ENCODE measurements around the gene BABAM2.

BABAM2 gene

GRCh38 chr2:28163627-28164279, 273.2 kb downstream of the BABAM2 start:
- no peak for DNase-seq (ENCODE audit: low read depth)

GRCh38 chr2:28164280-28164801, 273.8 kb downstream of the BABAM2 start:
- no peak for DNase-seq (ENCODE audit: low read depth)

GRCh38 chr2:28165087-28165635, 274.6 kb downstream of the BABAM2 start:
- DNase-seq (ENCODE audit: low read depth) = no peak

GRCh38 chr2:28166956-28167355, 276.4 kb downstream of the BABAM2 start:
- DNase-seq (ENCODE audit: low read depth) = no peak

- DNase-seq (ENCODE audit: low read depth) = no peak
Observed at GRCh38 chr2:28168376-28168775, 277.8 kb downstream of the BABAM2 start.

- DNase-seq (ENCODE audit: low read depth) = no peak
Observed at GRCh38 chr2:28169492-28169891, 279.0 kb downstream of the BABAM2 start.

GRCh38 chr2:28172114-28172898, 281.8 kb downstream of the BABAM2 start:
- DNase-seq (ENCODE audit: low read depth) = peak; percentile 61

- no peak for DNase-seq (ENCODE audit: low read depth)
Observed at GRCh38 chr2:28173377-28173776, 282.8 kb downstream of the BABAM2 start.

GRCh38 chr2:28174211-28174610, 283.7 kb downstream of the BABAM2 start:
- DNase-seq (ENCODE audit: low read depth) = no peak

GRCh38 chr2:28175028-28175427, 284.5 kb downstream of the BABAM2 start:
- no peak for DNase-seq (ENCODE audit: low read depth)

GRCh38 chr2:28178946-28179345, 288.4 kb downstream of the BABAM2 start:
- no peak for DNase-seq (ENCODE audit: low read depth)

- DNase-seq (ENCODE audit: low read depth) = no peak
Observed at GRCh38 chr2:28181801-28182200, 291.3 kb downstream of the BABAM2 start.

- DNase-seq (ENCODE audit: low read depth) = no peak
Observed at GRCh38 chr2:28182348-28182747, 291.8 kb downstream of the BABAM2 start.

- DNase-seq (ENCODE audit: low read depth) = no peak
Observed at GRCh38 chr2:28185153-28185552, 294.6 kb downstream of the BABAM2 start.

- peak; percentile 44 for DNase-seq (ENCODE audit: low read depth)
Observed at GRCh38 chr2:28185891-28186290, 295.4 kb downstream of the BABAM2 start.

- no peak for DNase-seq (ENCODE audit: low read depth)
Observed at GRCh38 chr2:28187186-28187585, 296.7 kb downstream of the BABAM2 start.

- DNase-seq (ENCODE audit: low read depth) = no peak
Observed at GRCh38 chr2:28188436-28188835, 297.9 kb downstream of the BABAM2 start.

GRCh38 chr2:28193630-28194403, 303.3 kb downstream of the BABAM2 start:
- no peak for DNase-seq (ENCODE audit: low read depth)

GRCh38 chr2:28199995-28200679, 309.6 kb downstream of the BABAM2 start:
- DNase-seq (ENCODE audit: low read depth) = no peak

- DNase-seq (ENCODE audit: low read depth) = no peak
Observed at GRCh38 chr2:28201671-28202180, 311.2 kb downstream of the BABAM2 start.

GRCh38 chr2:28202719-28203118, 312.2 kb downstream of the BABAM2 start:
- no peak for DNase-seq (ENCODE audit: low read depth)
